ENCODE data around the gene TMEM158.

DNA sequence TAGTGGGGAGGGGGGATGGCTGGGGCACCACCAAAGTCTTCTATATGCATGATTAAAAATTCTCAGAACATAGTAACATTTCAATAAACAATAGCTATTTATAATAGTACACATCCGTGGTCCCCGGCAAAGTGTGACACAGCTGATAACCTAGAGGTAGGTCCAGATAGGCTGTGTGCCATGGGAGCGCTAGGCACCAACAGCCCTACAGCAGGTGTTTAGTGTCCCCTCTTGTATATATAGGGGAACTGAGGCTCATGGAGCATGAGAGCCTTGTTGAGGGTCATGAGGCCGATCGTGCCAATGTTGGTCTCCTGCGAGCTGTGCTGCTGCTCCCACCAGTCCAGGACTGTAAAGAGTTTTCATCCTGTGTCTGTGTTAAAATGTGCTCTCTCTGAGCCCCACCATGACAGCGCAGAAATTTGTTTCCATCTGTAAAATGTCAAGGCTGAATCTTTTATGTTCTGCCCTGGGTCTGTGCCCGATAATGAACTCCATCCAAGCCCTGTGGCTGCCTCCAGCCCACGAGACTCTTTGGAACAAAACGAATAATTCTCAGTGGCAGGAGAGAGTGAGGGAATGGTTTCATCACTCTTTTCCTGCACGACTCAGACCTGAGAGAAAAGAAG is 14.5 kb downstream of the TMEM158 start:
- no peak for TF ChIP-seq CEBPB (IDR thresholded peaks at IDR 0.05; ENCODE audit: low read depth)
- no peak for TF ChIP-seq POLR2A (IDR thresholded peaks at IDR 0.05; ENCODE audit: borderline replicate concordance, extremely low read depth, insufficient read depth, insufficient read length)
- TF ChIP-seq, protein P1, sequence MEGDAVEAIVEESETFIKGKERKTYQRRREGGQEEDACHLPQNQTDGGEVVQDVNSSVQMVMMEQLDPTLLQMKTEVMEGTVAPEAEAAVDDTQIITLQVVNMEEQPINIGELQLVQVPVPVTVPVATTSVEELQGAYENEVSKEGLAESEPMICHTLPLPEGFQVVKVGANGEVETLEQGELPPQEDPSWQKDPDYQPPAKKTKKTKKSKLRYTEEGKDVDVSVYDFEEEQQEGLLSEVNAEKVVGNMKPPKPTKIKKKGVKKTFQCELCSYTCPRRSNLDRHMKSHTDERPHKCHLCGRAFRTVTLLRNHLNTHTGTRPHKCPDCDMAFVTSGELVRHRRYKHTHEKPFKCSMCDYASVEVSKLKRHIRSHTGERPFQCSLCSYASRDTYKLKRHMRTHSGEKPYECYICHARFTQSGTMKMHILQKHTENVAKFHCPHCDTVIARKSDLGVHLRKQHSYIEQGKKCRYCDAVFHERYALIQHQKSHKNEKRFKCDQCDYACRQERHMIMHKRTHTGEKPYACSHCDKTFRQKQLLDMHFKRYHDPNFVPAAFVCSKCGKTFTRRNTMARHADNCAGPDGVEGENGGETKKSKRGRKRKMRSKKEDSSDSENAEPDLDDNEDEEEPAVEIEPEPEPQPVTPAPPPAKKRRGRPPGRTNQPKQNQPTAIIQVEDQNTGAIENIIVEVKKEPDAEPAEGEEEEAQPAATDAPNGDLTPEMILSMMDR (IDR thresholded peaks at IDR 0.05 in 2 of 3, conservative IDR thresholded peaks at IDR 0.05 in 1 of 3; ENCODE audit: borderline replicate concordance in 1 of 3, insufficient read depth in 1 of 3, low read depth in 2 of 3, low read length in 2 of 3), result no peak
- TF ChIP-seq, protein P2, sequence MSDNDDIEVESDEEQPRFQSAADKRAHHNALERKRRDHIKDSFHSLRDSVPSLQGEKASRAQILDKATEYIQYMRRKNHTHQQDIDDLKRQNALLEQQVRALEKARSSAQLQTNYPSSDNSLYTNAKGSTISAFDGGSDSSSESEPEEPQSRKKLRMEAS (IDR thresholded peaks at IDR 0.05), result no peak
- no peak for TF ChIP-seq EZH2phosphoT487 (IDR thresholded peaks at IDR 0.05; ENCODE audit: borderline replicate concordance)
- no peak for TF ChIP-seq EZH2 (IDR thresholded peaks at IDR 0.05)
- no peak for TF ChIP-seq POLR2AphosphoS5 (IDR thresholded peaks at IDR 0.05; ENCODE audit: low read depth, low read length)

Data from HCT116 (cell line).